Central memory CD4-positive, alpha-beta T cell (primary cell): ENCODE measurements around the gene ZNF334.

Source experiments
- DNase-seq: peaks from one replicate; pipeline ENCODE4 v3.0.0; 2022
- total RNA-seq, 3 experiments: gene quantifications; one replicate each; lab custom pipeline; 2026; lab: John Stamatoyannopoulos, UW

Gene ZNF334
- total RNA-seq, result 0 to 0.56 (median 0.16) reads per million in 3 experiments

DNA sequence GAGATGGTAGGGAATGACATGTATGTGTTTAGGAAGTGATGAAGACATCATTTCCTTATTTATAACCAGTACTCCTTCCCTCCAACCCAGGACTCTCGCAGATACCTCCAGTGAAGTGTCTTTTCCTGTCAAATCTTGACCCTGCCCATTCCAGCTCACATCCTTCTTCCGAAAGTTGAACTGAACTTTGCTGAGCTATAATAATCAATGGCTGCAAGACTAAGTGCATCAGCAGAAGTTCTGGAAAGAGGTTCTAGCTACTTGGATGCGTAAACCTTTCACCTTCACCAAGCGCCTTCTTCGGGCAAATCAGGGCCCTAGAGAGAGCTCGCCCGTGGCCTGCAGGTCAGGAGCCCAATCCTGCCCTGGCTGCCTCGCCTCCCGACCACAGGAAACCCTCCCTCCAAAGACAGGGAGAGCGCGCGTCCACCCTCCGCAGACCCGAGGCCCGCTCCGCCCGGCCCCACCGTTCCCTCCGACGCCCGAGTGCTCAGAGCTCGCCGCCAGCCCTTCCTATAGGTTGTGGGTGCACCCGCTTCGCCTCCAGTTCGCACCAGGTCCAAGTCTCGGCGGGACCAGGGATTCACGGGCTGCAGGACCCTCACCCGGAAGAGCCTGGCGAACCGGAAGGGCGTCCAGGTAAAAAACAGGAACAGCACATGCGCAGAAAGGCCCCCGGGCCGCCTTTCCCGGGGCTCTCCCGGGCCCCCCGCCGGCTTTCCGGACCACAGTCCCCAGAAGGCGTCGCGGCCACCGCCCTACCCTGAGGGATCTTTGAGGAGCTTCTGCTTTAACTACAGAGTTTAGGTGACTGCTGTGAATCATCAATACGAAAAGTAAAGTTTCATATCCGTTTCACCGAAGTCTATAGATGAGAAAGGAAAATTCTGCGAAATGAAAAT is at the start of gene ZNF334:
ZNF334 (minus strand) TSS at position 617 of the 902 bp plus-strand sequence. CDS start 1,457 bp downstream, outside the sequence.
- no peak for DNase-seq

DNA sequence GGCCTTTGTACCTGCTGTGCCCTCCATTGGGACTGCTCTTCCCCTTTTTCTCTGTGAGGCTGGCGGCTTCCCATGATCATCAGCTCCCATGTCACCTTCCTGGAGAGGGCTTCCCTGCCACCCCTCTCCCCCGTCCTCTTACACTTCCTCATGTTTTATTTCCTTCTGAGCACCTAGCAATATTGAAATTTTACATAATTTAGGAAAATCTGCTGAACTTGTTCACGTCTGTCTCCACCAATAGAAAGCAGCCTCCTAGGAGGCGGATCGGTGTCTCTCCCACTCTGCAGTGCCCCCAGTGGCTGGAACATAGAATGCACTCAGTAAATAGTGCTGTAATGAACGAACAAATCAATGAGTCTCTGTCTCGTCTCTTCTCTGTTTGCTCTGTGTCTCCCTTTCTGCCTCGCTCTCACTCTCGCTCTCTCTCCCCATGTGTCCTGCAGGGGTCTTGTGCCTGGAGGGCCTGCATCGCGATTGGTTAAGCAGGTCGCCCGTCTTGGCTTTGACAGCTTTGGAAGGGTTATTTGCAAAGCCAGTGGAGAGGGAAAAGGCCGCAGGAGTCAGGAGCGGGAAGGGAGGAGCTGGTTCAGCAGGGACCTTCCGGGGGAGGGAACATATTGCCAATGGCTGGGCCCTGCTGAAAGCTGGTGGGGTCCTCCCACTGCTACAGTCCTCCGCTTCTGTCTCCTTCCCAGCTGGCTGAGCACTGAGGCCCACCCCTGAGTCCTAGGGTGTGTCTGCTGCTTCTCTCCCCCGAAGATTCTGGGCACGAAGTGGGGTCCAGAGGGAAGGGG is 49.2 kb upstream of the ZNF334 start:
- peak; percentile 9 for DNase-seq

DNA sequence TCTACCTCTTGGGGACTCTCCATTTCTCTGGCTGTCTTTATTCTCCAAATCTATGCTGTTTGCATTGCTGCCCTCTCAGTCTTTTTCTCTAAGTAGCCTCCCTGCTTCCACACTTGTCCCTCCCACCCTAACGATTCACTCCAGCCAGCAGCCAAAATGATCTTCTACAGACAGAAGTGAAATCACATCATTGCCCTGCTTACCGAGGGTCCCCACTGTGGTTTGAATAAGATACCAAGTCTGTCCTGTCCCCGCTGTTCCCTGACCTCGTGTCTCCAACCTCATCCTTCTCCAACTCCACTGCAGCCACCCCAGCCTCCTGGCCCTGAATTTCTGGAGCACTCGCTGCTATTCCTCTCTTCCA is 48.6 kb upstream of the ZNF334 start:
- DNase-seq, result no peak

DNA sequence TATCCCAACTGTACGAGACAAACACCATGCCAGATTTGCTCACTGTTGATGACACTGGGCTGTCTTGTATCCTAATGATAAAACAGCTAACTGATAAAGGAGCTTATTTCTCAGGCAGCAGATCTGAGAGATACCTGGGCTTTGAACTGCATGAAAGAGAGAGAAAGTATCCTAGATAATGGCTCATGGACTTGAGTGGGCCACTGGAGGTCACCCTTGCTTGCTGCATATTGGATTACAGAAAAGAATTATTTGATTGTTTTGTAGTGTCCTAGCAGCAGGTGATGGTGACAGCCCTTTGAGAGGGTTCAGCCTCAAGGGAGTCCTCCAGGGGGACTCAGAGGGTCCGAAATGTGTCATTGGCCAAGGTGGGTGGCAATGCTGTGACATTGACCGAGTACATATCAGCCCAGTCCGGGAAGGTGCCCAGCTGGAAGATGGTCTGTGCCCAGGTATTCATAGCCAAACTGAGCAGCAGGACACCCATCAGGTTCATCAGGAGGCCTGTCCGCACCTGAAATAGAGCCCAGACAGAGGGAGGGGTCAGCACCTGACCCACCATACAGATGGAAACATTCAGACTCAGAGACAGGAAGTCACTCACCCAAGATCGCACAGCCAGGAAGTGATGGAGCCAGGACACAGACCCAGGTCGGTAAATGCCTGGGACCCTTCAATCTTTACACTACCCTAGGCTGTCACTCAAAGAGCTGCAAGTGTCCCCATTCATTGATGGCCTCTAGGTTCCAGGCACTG is 46.5 kb upstream of the ZNF334 start:
- DNase-seq, result no peak

DNA sequence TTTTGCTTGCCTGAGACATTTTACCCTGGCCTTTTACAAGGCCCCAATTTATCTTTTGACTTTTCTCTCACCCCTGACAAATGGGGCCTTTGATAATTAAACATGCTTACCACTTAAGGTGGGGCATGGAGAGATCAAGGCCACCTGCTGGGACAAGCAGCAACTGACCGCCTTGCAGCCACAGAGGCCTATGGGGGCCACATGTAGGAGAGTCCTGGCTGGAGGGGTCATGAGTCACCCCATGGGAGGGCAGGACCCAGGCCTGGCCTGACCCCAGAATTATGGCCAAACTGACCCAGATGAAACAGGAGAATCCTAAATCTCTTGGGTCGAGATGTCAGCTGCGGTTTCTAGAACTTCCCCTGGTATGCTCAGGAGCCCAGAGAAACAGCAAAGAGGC is 45.6 kb upstream of the ZNF334 start:
- DNase-seq, result no peak

DNA sequence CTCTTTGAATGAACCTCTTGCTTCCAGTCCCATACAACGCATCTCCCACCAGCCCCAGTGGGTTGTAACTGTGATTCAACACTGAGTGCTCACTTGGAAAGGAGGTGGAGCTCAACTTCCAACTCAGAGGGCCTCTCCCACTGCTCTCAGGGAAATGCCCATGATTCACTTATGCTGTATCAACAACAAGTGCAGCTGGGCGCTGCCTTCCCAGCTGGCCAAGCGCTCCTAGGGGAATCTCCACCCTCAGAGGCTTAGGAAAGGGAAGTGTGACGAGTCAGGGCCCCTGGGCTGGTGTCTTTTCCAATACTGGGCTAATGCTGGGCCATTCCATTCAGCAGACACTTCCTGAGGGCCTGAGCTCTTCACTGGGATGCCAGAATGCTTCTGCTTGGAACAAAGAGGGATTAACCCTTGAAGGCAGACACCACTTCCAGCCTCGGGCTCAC is 45.2 kb upstream of the ZNF334 start:
- no peak for DNase-seq

DNA sequence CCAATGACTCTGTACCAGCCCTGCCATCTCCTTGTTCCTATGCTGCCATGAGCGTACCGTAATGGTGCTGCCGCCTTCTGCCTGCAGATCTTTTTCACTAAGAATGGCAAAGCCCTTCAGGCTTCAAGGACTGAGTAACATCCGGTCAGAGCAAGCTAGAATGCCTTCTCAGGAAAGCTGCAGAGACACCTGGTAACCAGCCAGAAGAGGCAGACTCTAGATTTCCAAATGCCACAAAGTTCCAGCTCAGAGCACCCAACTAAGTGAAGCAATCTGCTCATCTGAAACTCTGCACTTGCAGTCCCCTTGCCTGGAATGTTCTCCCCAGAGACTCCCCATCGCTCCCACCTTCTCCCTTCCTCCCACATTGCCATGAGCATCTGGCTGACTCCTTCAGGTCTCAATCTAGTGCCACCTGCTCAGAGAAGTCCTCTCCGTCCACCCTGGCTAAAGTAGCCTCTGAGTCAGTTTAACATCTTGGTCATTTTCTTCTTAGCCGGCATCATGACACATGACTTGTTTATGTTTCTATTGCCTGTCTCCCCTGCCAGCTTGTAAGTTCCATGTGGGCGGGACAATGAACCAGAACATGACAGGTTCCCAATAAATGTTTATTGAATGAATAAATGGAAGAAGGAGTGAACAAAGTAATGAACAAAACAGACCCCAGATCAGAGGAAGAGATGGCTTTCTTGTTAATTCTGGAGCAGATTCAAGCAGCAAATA is 44.0 kb upstream of the ZNF334 start:
- no peak for DNase-seq

DNA sequence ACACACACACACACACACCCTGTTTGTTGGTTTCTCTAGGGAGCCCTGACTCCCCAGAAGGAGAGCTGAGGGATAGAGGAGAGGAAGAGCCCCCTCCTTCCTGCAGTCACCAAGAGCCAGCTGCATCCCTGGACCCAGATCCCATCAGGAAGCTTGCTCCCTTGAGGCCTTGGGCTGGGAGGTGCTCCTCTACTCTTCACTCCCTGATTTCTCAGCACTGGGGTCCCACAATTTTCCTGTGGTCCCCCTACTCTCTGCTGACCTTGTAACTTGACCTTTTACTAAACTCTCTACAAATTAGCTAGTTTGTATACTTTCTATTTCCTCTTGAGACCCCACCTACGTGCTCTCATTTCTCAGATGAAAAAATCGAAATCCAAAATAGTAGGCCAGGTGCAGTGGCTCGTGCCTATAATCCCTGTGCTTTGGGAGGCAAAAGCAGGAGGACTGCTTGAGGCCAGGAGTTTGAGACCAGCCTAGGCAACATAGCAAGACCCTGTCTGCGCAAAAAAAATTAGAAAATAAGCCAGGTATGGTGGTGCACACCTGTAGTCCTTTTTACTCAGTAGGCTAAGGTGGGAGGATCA is 42.1 kb upstream of the ZNF334 start:
- no peak for DNase-seq

DNA sequence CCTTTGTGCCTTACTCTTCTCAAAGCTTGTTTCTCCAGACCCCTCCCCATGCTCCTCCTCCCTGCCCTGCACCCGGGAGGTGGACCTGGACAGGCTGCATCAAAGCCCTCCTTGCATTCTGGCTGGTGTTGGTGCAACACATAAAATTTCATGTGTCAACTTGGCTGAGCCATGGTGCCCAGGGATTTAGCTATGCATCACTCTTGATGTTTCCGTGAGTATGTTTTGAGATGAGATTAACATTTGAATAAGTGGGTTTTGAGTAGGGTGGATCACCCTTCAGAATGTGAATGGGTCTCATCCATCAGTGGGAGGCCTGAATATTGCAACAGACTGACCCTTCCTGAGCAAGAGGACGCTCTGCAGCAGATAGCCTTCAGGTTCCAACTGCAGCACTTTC is 41.5 kb upstream of the ZNF334 start:
- no peak for DNase-seq

DNA sequence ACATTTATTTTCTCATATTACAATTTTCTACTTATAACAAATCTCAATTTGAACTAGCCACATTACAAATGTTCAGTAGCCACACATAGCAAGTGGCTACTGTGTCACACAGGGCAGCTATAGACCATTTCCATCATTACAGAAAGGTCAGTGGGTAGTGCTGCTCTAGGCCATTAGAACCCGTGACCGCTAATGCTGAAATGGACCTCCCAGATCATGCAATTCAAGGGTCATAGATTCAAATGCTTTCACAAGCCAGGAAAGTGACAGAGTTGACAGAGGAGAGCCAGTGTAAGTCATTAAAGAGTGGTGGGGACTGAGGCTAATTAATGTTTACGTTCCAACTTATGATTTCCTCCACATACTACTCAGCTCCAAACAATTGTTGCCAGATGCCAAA is 40.6 kb upstream of the ZNF334 start:
- no peak for DNase-seq

DNA sequence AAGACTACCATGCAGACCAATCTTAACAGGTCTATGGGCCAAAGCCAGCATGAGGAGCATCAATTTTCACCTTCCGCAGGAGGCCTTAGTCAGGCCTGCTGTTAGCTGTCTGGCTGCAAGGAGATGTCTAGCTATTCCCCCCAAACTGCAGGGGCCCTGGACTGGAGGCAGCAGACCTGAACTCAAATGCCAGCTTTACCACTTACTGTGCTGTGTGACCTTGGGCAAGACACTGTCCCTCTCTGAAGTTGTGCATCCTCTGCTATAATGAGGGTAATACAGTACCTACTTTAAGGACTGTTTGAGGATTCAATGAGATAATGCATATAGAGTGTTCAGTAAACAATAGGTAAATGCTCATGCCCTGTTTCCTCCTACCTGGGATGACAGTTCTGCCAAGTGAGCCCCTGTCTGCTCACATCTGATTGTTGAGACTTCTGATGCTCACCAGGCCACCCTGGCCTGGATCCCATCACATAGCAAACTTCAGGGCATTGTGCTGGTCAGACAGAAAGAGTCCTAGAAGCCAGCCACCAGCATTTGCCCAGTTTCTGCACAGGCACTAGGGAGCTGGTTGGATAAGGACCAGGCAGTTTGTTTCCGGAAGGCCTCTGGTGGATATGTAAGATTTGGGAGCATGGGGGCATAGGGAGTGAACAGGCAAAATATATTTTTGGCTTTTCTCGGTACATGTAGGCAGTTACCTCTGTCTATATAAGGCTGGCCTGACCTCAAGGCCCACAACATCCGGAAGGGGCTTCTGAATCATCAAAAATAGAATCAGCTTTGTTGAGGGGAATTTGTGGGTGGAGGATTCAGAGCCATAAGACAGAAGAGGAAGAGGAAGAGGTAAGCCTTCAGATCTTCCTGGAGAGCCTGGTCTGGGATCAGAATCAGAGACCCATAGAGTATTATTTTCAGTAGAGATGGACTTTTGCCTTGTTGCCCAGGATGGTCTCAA is 39.4 kb upstream of the ZNF334 start:
- DNase-seq, result no peak

DNA sequence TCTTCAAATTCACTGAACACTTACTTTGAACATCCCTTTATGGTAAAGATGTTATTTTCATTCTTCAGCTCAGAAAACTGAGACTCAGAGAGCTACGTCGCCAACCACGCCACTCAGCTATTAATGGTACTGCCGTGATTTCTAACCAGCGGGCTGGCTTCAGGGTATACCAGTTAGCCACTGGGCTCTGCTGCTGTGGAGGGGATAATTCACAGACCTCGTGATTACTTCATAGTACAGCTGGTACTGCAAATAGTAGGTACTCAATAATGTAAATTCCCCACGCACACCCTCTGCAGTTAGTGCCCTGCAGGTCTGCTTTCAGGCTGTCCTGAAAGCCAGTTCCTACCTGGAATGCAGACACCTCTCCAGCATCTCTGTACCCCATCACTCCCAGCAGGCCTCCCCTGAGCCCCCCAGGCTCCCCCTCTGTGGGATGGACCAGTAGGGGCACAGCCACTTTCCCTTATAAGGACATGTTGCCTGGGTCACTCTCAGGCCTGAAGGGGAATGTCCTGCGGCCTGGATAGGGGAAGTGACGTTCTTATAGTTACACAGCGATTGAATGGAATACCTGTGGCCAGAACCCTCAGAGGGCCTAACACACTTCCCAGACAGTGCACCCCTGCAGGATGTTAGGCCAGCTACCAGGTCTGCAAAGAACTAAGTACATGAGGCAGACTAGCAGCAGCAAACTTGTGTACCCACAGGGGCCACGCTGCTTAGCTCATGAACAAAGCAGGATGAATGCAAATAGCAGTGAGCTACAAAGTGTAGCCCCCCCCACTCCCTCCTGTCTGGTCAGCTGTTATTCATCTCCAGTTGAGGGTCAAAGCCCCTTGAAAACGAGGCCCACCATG is 38.4 kb upstream of the ZNF334 start:
- no peak for DNase-seq

DNA sequence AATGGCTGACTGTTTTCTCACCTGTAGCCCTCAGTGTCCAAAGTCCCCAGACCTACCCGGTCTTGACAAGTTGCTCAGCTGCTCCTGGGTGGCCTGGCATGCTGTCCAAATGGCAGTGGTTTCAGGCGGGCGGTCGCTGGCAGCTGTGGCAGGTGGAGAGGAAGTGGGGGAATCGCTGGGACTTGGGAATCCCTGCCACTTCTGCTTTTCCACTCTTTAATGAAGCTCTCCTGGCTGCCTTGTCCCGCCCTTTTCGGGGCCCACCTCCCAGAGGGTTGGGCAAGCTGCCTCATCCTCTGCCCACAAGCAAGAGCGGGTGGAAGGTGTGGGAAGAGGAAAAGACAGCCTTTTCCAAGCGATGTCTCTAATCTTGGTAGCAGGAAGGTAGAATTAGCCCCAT is 37.1 kb upstream of the ZNF334 start, which contains the start of gene OCSTAMP:
OCSTAMP (minus strand) TSS at position 194 of the 400 bp plus-strand sequence; CDS start at position 100, 94 bp downstream.
- no peak for DNase-seq

DNA sequence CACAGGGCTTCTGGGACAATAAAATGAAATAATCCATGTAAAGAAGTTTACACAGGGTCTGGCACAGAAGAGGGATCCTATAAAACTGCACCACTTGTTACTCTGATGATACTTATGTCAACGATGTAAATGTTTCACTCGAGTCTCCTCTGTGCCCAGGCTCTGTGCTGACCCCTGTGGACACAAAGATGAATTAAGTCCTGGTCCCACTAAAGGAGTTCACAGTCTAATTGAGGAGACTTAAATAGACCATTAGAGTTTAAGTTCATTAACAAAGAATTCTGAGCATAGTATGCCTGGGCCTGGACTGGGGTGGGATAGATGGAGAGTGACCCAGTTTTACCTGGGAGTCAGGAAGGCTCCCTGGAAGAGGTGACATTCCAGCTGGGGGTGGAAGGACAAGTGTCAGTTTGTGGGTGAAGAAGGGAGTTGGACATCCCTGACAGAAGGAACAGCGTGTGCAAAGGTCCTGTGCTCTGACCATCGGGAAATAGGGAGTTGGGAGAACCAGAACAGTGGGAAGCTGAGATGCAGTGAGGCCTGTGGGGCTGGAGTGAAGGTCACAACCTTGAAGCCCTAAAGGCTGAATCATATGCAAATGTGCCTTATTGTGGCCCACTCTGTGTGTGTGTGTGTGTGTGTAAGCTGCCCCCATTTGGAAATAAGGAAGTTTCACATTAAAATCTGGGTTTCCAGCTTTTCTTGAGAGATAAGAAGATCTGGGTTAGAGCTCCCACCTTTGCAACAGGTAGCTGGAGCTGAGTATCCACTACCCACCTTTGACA is 36.0 kb upstream of the ZNF334 start:
- no peak for DNase-seq

DNA sequence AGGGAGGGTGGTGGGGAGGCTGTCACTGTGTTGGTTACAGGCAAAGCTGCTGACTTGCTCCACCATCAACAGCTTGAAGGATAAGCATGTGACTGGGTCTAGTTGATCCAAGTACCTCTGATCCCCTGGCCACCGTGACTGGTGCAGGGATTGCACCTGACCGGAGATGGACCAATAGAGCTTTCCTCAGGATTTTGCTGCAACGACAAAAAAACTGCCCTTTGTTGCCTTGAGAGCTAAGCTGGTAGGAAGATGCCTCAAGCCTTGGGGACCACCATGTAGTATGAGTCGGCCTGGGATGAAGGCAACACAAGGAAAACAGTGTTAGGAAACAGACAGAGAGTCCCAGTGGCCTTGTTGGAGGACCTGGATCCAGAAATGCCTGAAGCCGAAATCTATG is 35.3 kb upstream of the ZNF334 start:
- DNase-seq, result no peak

DNA sequence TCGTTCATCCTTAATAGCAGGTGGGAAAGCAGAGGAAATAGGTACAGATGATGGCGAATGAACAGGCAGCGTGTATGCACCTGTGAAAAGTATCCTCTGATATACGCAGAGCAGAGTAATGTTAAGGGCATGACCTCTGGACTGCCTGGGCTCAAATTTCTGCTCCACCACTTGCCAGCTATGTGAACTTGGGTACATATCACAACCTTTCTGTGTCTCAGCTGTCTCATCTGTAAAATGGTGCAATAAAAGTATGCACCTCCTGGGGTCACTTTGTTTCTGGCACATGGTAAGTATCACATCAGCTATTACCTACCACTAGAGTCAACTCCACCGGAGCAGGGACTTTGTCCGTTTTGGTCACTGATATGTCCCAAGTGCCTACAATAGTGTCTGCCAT is 34.6 kb upstream of the ZNF334 start:
- no peak for DNase-seq

DNA sequence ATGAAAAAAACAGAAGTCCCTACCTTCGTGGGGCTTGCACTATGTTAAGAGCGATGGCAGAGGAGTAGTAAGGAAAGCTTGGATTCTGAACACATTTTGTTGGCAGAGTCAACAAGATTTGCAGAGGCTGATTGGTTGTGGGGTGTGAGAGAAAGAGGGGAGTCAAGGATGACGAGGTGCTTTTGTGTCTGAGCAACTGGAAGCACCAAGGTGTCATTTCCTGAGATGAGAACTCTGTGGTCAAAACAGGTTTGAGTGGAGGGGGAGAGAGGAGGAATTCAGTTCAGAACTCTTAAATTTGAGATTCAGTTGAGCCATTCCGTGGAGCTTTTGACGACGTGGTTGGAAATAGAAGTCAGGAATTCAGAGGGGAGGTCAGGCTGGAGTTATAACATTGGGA is 33.6 kb upstream of the ZNF334 start:
- DNase-seq, result no peak

DNA sequence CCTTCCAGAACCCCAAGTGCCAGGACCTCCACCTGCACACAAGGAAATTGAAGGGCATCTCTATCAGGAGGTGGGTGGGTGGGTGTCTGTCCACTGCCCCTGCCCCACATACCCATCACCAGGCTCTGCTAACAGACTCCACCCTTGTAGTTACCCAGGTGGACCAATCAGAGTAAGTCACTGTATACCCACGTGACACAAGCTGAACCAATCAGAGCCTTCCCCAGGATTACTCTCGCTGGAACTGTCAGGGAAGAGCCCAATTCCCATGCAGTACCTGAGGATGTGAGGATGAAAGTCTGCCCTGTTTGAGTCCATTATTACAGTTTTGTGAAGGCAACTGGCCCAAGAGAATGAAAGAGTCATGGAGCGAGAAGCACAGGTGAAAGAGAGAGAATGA is 32.9 kb upstream of the ZNF334 start:
- DNase-seq, result no peak

DNA sequence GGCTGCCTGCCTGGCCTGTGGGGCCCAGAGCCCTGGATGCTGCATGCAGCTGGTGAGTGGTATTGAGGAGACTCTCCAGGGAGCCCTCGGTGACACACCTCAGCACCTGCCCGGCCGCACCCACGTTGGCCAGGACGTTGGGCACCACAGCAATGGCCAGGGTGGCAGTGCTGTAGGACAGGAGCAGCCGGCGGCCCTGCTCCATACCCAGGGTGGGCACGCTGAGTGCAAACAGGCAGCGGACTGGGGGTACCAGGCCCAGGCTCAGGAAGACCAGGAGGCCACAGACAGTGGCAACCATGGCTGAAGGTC is 32.4 kb upstream of the ZNF334 start:
- DNase-seq, result no peak
